NCI-H146 treated with DMSO at 0.1 percent for 48 hours (cell line): ENCODE data around the gene DTX1.
A peak's percentile ranks its signal among the peaks of the same experiment; 100 is the strongest.
"Not testable (repeated sequence)": the region's sequence is repeated elsewhere in the genome, so short reads cannot be mapped to it uniquely, and the experiment has no call there.

Experiments used
- DNase-seq: peaks from one replicate; lab custom pipeline; 2025; ENCODE audit not compliant: unreplicated experiment; lab: John Stamatoyannopoulos, UW

Gene DTX1

DNA sequence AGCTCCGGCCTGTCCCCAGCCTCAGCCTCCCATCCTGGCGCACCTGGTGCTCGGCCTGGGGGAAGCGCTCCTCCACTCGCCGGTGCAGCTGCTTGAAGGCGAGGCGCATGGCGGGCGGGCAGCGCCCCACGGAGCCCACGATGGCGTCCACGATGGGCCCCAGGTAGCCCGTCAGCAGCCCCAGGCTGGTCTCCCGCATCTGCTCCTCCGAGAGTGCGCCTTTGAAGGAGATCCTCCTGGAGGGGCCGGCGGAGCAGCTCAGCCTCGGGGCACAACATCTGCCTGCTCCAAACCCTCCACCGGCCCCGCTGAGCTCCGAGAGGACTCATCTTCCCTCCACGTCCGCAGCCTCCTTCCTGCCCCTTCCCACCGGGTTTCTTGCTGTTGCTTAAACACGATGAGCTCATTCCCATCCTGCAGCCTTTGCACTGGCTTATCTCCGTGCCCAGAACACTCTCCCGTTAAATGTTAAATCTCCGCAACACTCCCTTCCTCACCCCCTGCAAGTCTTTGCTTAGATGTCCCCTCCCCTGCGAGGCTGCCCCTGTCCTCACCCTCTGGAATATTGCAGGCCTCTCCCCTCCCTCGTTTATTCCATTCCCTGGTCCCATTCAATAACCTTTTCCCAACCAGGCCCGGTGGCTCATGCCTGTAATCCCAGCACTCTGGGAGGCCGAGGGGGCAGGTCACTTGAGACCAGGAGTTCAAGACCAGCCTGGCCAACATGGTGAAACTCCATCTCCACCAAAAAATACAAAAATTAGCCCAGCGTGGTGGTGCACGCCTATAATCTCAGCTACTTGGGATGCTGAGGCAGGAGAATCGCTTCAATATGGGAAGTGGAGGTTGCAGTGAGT, 55.7 kb downstream of the DTX1 start:
- no peak for DNase-seq

DNA sequence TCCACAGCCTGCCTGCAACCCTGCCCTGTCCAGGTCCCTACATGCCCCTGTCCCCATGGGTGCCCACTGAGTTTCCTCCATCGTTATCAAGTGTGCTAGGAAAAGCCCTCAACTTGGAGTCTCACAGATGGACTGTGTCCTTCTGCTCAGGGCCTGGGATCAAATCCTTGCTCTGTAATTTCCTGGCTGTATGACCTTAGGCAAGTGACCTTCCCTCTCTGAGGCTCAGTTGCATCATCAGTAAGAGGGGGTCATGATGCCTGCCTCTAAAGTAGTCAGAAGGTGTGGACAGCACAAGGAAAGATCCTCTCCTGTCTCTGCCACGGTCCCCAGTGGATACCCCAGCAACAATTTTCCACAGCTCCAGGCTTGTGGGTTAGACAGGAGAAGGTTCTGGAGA, 56.9 kb downstream of the DTX1 start:
- DNase-seq, result no peak

DNA sequence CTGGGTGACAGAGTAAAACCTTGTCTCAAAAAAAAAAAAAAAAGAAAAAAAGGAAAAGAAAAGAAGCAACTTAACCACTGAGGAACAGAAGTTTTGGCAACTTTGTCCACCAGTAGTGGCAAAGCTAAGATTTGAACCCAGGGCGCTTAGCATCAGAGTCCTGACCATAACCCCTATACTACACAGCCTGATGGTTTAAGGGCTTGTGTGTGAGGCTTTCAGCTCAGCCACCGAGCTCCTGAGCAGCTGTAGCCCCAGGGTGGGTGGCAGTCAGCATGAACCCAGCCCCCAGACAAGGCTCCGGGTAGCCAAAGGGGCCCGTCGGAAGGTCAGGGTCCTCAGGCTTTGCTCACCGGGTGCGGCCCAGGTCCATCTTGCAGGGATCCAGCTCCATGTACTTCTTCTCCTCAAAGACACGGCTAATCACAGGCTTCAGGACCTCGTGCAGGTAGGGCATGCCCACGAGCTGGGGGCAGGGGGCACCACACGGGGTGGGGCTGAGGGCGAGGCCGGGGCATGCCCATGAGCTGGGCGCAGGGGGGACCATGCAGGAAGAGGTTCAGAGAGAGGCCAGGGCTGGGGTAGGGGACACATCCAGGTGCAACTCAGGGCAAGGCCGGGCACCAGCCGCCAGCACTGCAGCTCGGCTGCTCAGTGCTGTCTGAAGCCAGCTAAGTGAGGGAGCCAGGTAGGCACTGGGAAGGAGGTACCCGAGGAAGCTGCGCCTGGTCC, 58.1 kb downstream of the DTX1 start:
- DNase-seq, result no peak

DNA sequence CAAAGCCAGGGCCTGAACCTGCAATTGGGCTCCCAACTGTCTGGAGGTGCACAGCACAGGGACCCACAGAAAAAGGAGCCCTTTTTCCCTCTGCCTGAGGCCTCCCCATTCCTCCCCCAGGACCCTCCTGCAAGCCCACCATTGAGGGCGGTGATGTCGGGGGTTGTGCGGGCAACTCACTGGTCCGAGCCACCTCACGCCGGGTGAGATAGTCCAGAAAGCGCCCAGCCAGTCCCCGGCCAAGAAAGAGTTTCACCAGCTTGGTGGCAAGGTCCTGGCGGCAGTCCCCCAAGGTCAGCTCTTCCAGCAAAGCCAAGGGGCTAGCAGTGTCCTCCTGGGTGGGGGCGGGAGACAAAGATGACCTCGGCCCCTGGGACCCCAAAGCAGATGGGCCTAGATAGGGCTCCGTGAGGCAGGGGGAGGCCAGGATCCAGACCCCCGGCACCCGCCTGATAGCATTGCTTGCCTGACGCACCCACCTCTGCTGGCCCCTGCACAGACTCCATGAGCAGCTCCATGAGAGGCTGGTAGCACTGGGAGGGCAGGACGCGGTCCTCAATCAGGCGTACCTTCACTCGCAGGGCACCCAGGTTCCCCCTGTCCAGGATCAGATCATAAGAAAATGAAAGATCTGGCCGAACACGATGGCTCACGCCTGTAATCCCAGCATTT, 59.1 kb downstream of the DTX1 start:
- no peak for DNase-seq

DNA sequence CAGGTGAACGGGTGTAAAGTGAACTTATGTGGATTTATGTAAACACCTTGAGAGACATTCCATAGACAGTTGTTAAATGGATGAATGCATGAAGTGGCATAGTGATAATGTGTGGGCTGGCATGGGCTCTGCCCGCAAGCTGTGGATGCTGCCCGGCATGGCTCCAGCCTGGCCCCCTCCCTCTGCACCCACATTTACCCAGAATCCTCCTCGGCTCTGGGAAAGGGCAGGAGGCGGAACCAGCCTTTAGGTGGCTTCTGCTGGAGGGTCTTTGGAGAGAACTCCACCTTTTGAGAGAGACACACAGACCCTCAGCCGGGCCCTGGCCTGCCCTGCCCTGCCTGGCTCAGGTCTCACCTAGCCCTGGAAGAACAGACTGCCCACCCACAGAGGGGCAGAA, 60.3 kb downstream of the DTX1 start:
- no peak for DNase-seq

DNA sequence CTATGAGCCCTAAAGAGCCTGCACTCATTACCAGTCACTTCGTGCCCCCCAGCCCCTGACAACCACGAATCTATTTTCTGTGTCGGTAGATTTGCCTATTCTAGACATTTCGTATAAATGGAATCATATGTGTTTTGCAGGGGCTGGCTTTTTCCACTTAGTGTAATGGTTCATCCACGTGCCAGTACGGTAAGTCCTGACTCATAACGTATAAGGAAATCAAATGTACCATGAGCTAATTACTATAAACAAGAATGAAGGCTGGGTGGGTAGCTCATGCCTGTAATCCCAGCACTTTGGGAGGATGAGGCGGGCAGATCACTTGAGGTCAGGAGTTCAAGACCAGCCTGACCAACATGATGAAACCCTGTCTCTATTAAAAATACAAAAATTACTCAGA, 61.2 kb downstream of the DTX1 start:
- DNase-seq, result not testable (repeated sequence)

DNA sequence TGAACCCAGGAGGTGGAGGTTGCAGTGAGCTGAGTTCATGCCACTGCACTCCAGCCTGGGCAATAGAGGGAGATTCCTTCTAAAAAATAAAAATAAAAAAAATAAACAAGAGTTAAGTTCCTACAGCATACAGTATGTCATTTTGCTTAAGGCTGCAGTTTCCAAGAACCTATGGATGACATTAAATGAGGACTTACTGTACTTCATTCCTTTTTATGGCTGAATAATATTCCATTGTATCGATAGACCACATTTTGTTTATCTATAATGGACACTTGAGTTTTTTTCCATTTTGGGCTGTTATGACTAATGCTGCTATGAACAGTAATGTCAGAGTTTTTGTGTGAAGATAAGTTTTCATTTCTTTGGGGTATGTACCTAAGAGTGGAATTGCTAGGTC, 61.6 kb downstream of the DTX1 start:
- DNase-seq, result no peak

DNA sequence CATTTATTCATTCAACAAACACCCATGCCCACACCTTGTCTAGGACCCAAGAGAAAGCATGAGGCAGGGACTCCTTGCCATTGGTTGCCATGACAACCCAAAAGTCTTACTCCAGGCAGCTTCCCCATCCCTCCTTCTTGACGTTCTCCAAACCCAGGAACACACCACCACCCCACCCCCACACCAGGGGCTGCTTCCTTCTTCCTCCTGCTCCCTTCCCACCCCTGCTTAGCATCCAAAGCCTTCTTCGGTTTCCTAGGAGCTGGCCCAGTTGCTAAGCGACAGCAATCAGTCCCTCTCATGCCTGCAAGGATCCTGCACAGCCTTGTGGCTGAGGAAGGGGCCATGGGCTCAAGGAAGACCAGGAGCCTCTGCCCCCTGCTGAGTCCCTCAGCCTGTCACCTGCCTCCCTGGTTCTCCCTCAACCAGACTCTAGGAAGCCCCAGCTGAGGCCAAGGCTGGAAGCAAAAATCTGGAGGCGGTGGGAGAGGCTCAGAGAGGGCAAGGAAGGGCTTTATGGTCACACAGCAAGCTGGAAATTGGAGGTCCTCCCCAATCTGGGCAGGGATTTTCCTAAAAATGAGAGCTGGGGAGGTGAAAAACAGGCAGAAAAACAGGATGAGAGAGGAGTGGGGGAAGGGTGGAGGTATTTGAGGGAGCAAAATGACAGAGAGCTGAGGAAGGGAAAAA, 63.6 kb downstream of the DTX1 start:
- no peak for DNase-seq

DNA sequence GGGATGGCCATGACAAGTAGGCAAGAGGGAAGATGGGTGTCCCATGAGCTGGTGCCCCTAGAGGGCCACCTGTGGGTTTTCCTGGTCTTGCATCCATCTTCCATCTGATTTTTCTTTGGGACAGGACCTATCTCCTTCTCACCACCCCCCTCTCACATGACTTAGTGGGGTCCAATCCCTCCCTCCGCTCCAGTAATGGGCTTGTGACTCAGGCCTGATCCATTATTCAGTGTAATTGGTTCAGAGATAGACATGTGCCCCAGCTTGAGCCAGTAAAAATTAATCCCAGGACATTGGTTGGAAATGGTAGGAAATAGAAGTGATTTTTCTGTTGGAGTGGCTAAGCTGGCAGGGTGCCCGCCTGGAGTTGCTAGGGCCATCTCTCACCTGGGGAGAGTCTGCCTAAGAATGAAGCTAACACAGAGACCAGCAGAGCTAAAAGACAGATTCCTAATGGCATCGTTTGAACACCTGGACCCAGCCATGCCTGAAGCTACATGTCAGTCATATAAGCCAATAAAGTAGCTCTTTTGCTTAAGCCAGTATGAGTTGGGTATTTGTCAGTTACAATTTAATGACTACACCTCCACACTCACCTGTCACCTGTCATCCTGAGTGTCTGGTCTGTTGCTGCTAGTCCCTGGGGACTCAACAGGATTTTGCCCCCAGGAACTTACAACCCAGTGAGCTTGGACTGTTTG, 64.3 kb downstream of the DTX1 start:
- peak; percentile 76 for DNase-seq

DNA sequence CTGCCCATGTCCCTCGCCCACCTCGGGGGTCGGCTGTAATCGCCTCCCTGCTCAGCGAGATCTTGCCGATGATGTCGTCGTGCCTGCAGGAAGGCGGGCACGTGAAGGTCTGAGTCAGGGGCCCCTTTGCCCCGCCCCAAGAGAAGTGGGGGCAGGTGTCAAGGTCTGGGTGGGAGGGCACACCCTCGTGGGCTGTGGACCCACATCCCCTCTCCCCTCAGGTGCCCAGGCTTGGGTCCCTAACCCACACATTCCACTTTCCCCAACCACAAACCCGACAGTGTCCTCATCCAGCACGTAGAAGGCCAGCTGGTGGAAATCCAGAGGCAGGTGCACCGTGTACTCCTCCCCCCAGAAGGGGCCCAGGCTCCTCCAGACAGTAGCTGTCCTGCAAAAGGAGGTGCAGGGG, 71.3 kb downstream of the DTX1 start:
- DNase-seq, result no peak

DNA sequence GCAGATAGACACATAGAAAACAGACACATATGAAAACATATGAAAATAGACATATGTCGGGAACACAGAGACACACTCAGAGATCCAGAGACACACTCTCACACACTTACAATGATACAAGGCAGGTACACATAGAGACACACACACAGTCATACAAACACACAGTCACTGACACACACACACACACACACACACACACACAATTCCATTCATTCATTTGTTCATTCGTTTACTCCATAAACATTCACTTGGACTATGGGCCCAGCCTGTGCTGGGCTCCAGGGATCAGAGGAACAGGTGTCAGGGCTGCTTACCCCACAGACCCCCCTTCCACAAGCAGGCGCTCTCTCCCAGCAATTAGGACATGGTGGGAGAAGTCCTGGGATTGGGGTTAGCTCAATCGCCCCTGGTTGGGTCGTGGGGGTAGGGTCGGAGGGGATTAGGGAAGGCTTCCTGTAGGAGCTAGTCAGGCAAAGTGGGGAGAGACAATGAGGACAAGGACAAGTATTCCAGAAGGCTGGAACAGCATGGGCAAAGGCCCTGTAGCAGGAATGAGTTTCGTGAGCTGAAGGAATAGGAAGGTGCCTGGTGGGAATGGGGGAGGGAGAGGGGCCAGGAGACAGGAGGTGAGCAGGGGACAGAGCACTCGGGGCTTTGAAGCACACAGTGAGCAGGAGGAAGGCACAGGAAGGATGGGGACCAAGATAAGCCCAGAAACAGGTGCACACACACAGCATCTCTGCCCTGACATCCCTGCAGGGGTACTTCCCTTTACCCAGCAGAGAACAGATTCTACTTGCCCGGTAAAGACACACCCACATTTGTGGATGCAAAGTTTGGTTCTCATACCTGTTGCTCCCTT, 72.5 kb downstream of the DTX1 start:
- DNase-seq, result no peak

DNA sequence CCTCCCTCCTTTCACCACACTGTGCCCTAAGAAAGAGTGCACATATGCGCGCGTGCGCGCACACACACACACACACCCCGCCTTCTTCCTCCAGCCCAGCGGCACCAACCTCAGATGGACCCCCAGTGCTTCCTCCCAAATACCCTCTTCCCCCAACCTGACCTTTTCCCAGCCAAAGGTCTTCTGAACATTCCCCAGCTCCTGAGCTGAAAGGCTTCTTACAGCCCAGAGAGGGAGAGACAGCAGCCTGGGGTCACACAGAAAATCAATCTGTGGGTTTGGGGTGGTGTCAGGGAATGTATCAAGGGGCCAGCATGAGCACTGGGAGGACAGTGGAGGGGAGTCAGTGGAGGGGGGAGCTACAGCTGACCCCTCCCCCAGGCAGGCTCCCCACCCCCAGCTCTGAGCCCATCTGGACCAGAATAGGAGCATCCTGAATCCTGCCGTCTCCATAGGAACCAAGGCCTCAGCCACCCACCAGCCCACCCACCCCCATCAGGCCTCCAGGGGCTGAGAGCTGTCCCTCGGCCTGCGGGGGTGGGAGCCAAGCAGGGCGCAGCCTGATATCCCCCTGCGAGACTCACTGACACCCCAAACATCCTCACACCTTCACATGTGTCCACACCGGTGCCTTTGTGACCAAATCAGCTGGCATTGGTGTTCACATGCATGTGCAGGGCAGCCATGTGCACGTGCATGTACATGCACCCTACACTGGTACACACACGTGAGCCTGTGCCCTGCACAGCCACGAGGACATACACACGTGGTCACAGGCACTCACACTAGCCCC, 73.3 kb downstream of the DTX1 start:
- no peak for DNase-seq

DNA sequence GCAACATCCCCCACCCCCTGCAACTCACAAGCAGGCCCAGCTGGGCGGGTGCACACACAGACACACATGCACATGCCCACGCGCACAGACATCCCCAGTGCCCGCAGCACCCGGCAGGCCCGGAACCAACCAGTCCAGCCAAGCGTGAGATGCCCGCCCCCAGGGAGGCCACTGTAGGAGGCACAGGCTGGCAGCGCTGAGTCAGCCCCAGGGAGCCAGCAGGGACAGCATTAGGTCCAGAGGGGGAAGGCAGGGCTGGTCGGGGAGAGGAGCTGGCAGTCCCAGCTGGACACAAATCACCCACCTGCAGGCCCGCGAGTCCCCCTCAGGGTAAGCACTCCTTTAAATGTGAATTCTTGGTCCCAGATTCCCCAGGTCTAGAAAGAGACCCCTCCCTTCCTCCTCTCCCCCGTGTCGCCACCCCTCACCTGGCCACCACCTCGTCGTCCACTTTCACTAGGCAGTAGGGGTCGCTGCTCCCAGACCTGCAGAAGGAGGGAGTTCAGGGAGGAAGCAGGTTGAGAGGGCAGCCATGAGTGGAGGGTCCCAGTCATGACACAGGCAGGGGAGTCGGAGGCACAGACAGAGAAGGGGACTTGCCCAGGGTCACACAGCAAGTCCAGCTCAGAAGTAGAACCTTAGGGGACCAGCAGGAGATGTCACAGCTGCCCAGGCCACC, 74.1 kb downstream of the DTX1 start:
- no peak for DNase-seq

DNA sequence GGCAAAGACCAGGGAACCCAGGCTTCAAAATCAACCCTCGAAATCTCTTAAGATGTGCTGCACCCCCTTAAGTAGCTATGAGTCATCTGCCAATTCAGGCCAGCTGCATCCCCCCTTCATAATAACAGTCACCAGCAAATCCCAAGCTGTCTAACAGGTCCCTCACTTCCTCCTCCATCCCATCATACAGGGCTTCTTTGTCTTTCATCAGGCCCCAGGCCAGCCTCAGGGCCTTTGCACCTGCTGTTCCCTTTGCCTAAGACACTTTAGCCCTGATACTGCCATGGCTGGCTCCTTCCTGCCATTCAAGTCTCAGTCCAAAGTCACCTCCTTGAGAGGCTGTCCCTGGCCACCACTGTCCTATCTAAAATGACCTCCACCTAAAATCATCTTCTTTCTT, 75.0 kb downstream of the DTX1 start:
- DNase-seq, result no peak

DNA sequence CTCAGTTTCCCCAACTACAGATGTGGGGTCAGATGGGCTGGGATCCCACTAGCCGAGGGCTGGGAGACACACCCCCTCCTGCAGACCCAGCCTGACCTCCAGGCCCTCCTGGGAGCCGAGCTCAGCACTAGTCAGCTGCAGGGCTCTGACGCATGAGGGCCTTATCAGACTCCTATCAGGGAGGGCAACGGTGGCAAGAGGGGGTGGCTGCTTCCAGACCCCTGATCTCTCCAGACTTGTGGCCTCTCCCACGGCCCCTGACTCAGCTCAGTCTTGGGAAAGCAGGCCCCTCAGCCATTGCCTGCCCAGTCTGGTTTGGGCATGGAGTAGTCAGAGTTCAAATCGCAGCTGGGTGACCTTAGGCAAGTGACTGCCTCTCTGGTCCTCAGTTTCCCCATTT, 76.5 kb downstream of the DTX1 start:
- DNase-seq, result no peak

DNA sequence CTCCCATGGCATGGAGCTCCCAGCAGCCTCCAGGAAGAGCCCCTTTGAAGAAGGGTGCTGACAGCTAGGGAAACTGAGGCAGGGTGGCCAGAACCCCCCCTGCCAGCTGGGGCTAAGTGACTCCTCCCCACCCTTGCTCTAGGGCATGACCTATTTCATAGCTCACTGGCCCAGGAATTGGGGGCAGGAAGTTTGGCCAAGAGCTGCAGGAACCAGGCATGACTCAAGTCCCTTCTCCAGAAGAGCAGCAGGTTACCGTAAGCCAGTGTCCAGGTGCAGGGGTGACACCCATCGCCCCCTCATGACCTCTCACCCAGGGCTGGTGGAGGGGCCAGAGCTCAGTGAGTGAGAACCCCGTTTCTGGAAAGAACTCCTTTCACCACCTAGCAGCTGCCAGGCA, 77.1 kb downstream of the DTX1 start:
- no peak for DNase-seq

DNA sequence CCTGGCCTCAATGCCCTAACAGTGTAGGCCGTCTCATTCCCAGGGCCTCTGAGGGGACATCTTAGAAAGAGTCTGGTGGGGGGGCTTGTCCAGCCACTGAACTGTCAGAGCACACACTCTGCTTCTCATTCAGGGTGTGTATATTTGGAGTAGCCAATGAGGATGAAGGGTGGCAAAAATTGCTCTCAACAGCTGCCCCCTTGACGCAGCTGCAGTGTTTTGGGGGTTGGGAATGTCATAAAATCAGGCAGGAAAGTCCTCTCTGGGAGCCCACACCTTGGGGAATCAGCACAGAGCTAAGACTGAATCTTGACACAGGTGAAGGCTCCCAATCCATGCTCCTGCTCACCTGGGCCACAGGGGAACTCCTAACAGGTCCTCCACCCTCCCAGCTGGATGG, 77.5 kb downstream of the DTX1 start:
- no peak for DNase-seq

DNA sequence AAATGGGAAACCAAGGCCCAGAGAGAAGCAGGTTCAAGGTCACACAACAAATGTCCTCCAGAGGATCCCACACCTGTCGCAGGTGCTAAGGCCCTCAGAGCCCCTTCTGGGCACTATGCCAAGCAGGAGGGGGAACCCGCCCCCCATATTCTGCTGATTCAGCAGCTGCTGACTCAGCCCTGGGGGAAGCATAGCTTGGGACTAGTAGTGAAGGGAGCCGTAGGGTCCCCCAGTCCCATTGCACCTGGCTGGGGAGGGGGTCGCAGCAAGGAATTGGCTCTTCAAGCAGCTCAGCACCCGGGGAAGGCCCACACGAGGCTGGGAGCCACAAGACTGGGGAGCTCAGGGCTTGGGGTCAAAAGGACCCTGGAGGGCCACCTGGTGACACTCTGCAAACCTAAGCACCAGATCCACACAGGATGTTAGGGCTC, 78.0 kb downstream of the DTX1 start:
- no peak for DNase-seq
